GM12878 (cell line): Measurements from ENCODE around the gene PPP1R1C. TPM values are rescaled to one million over a fixed set of nuclear protein-coding genes. Genes with fewer than 3 reads are reported as not detected.

ENCODE experiments used
- ATAC-seq: fragments of 200-7000 bp; cut with Tn5 transposase; 3 replicates; pipeline ENCODE4 v1.9.1; 2020; ENCODE audit warnings: mild to moderate bottlenecking, moderate library complexity
- BruUV-seq: library from RNA; stranded (reverse); fragments of 400-500 nt; replicated peaks from 2 replicates; lab custom pipeline; 2021; lab: Mats Ljungman, UMichigan
- CTCF ChIA-PET: fragments of 300-600 bp; sonication (Branson Sonifier 250); formaldehyde crosslinking; extraction: SDS; loops from one replicate; lab custom pipeline; 2021; ENCODE audit warnings: inconsistent platforms; lab: Yijun Ruan, JAX
- POLR2A ChIA-PET: fragments of 350-600 bp; formaldehyde crosslinking; extraction: SDS; loops from one replicate; lab custom pipeline; 2021; ENCODE audit warnings: inconsistent platforms; lab: Charles Lee
- RAD21 ChIA-PET: fragments of 300-600 bp; sonication (Branson Sonifier 250); formaldehyde crosslinking; loops from one replicate; lab custom pipeline; 2023; ENCODE audit warnings: antibody characterized with exemption; ENCODE audit not compliant: unreplicated experiment; lab: Charles Lee
- SMC1A ChIA-PET: fragments of 300-600 bp; sonication (Branson Sonifier 250); formaldehyde crosslinking; loops from one replicate; lab custom pipeline; 2023; ENCODE audit not compliant: unreplicated experiment, uncharacterized antibody; lab: Charles Lee
- DNase-seq: peaks from one replicate; pipeline ENCODE4 v3.0.0-alpha.2; 2011; ENCODE audit warnings: low read depth, low spot score
- FAIRE-seq: peaks from 3 replicates; lab custom pipeline; 2011; peaks lifted over from hg19 to GRCh38; lab: Jason Lieb, UNC
- H2AFZ ChIP-seq: 2 replicates; pipeline ENCODE4 v1.6.0; 2011; ENCODE audit warnings: low read depth, low read length, control low read depth; ENCODE audit not compliant: control insufficient read depth
- H3K27ac ChIP-seq: 2 replicates; pipeline ENCODE4 v1.5.1; 2011; ENCODE audit warnings: control low read depth; ENCODE audit not compliant: control insufficient read depth, insufficient read depth
- H3K27me3 ChIP-seq, 2 experiments: replicated peaks in 1 of 2; 2 replicates each; pipeline versions ENCODE4 v1.6.0 to v1.6.1; 2011; ENCODE audit warnings: low read length in 1 of 2; ENCODE audit not compliant: control insufficient read depth in 2 of 2, insufficient read depth in 2 of 2
- H3K36me3 ChIP-seq, 2 experiments: 2 replicates each; pipeline ENCODE4 v1.5.1; 2011; ENCODE audit warnings: low read length in 1 of 2; ENCODE audit not compliant: control insufficient read depth in 2 of 2, insufficient read depth in 2 of 2
- H3K4me1 ChIP-seq: 2 replicates; pipeline ENCODE4 v1.6.1; 2011; ENCODE audit warnings: mild to moderate bottlenecking, low read length, moderate library complexity, mixed read lengths; ENCODE audit not compliant: control insufficient read depth, insufficient read depth
- H3K4me2 ChIP-seq: 2 replicates; pipeline ENCODE4 v1.6.0; 2011; ENCODE audit warnings: control low read depth; ENCODE audit not compliant: control insufficient read depth, insufficient read depth
- H3K4me3 ChIP-seq: fragments of 200-600 bp; sonication (generic); 2 replicates; pipeline ENCODE4 v1.5.1; 2016
- H3K79me2 ChIP-seq: 2 replicates; pipeline ENCODE4 v1.6.0; 2011; ENCODE audit warnings: low read length; ENCODE audit not compliant: control insufficient read depth, insufficient read depth
- H3K9ac ChIP-seq: 2 replicates; pipeline ENCODE4 v1.8.0; 2011; ENCODE audit warnings: low read length, control low read depth, mixed read lengths; ENCODE audit not compliant: control insufficient read depth, insufficient read depth
- H3K9me3 ChIP-seq: replicated peaks from 3 replicates; pipeline ENCODE4 v1.5.1; 2011; ENCODE audit warnings: mild to moderate bottlenecking, low read length; ENCODE audit not compliant: control insufficient read depth, insufficient read depth
- H4K20me1 ChIP-seq: 2 replicates; pipeline ENCODE4 v1.6.0; 2011; ENCODE audit not compliant: control insufficient read depth, insufficient read depth
- BHLHE40 ChIP-seq, 2 experiments: fragments of 450-650 bp in 1 of 2; IDR thresholded peaks; 2 replicates each; pipeline ENCODE4 v1.6.1; 2011 to 2017; ENCODE audit warnings: low read depth in 2 of 2, borderline replicate concordance in 1 of 2, improper control_type of control experiment in 1 of 2, low read length in 1 of 2, mild to moderate bottlenecking in 1 of 2
- CREB1 ChIP-seq: IDR thresholded peaks from 2 replicates; pipeline ENCODE4 v1.6.1; 2012; ENCODE audit warnings: low read depth, mild to moderate bottlenecking, inconsistent platforms
- FOS ChIP-seq: IDR thresholded peaks from 3 replicates; pipeline ENCODE4 v1.6.1; 2011; ENCODE audit warnings: borderline replicate concordance; ENCODE audit not compliant: insufficient read length; ENCODE audit errors: extremely low read depth
- IRF3 ChIP-seq: fragments of 450-650 bp; IDR thresholded peaks from 2 replicates; pipeline ENCODE4 v1.6.1; 2014; ENCODE audit warnings: mild to moderate bottlenecking
- JUNB ChIP-seq: IDR thresholded peaks from 2 replicates; pipeline ENCODE4 v1.6.1; 2016; ENCODE audit warnings: antibody characterized with exemption, mild to moderate bottlenecking
- KAT2A ChIP-seq: conservative IDR thresholded peaks from 2 replicates; pipeline ENCODE4 v1.6.1; 2011; ENCODE audit warnings: low read depth, low read length; ENCODE audit not compliant: control insufficient read depth
- POLR2A ChIP-seq: IDR thresholded peaks from 2 replicates; pipeline ENCODE4 v1.6.1; 2011; ENCODE audit warnings: low read depth, mild to moderate bottlenecking, low read length
- RB1 ChIP-seq: fragments of 450-650 bp; formaldehyde crosslinking; IDR thresholded peaks from 2 replicates; pipeline ENCODE4 v1.6.1; 2017; ENCODE audit warnings: mild to moderate bottlenecking, borderline replicate concordance
- RELA ChIP-seq: fragments of 450-650 bp; IDR thresholded peaks from 2 replicates; pipeline ENCODE4 v1.8.0; 2014; ENCODE audit warnings: borderline replicate concordance; ENCODE audit not compliant: partially characterized antibody
- RUNX3 ChIP-seq: IDR thresholded peaks from 2 replicates; pipeline ENCODE4 v1.6.1; 2012; ENCODE audit warnings: low read length, inconsistent platforms
- SIN3A ChIP-seq: IDR thresholded peaks from 2 replicates; pipeline ENCODE4 v1.6.1; 2012; ENCODE audit warnings: low read depth, low read length, improper control_type of control experiment
- SMC3 ChIP-seq: IDR thresholded peaks from 2 replicates; pipeline ENCODE4 v1.6.1; 2011; ENCODE audit warnings: low read length, improper control_type of control experiment, borderline replicate concordance
- STAT3 ChIP-seq: IDR thresholded peaks from 2 replicates; pipeline ENCODE4 v1.6.1; 2011; ENCODE audit warnings: low read depth, low read length, improper control_type of control experiment
- USF2 ChIP-seq: IDR thresholded peaks from 2 replicates; pipeline ENCODE4 v1.6.1; 2011; ENCODE audit warnings: low read depth, low read length, improper control_type of control experiment, borderline replicate concordance
- YBX1 ChIP-seq: fragments of 450-650 bp; IDR thresholded peaks from 2 replicates; pipeline ENCODE4 v1.6.1; 2016; ENCODE audit warnings: antibody characterized with exemption
- in situ Hi-C: fragments of 300-500 bp; cut with MboI; formaldehyde crosslinking; loops from 9 replicates; pipeline ENCODE4 v1.14.3; 2018; ENCODE audit warnings: mixed read lengths
- intact Hi-C: fragments of 100-400 bp; cut with micrococcal nuclease; formaldehyde crosslinking; loops from one replicate; pipeline ENCODE4 v1.14.2; 2022; ENCODE audit not compliant: unreplicated experiment
- polyA plus RNA-seq, 11 experiments: library from polyadenylated mRNA; depleted of rRNA in 4 of 11; unstranded in 6 of 11; stranded (reverse) in 5 of 11; fragments of >200 nt; fragmentation: Nextera tagmentation in 4 of 11; fragmentation: Illumina TruSeq in 1 of 11; extraction: Ambion mirVana in 4 of 11; extraction: Trizol in 1 of 11; gene quantifications; 1 replicate in 1 of 11; 2 replicates in 10 of 11; pipeline versions ENCODE4 v1.2.1 to v1.2.3, GENCODE V29; 2011 to 2016; ENCODE audit warnings: inconsistent platforms in 2 of 11, missing spikeins in 2 of 11, low read depth in 1 of 11
- total RNA-seq, 4 experiments: library from RNA; depleted of rRNA in 3 of 4; stranded (reverse); fragments of >200 nt in 3 of 4; fragmentation: Illumina TruSeq in 1 of 4; extraction: Trizol in 1 of 4; gene quantifications; 2 replicates each; pipeline versions ENCODE4 v1.2.1 to v1.2.3, GENCODE V29; 2013 to 2021
- TF ChIP-seq, protein P1 (sequence below): fragments of 150-350 bp; IDR thresholded peaks from 2 replicates; pipeline ENCODE4 v1.6.1; 2016; ENCODE audit warnings: low read depth, low read length

PPP1R1C gene
- total and polyA plus RNA-seq, 10 of the 15 experiments (the other 5 are each of a cell fraction or from before 2014, with no cell fraction given) = 0.11 TPM; not detected in 9

DNA sequence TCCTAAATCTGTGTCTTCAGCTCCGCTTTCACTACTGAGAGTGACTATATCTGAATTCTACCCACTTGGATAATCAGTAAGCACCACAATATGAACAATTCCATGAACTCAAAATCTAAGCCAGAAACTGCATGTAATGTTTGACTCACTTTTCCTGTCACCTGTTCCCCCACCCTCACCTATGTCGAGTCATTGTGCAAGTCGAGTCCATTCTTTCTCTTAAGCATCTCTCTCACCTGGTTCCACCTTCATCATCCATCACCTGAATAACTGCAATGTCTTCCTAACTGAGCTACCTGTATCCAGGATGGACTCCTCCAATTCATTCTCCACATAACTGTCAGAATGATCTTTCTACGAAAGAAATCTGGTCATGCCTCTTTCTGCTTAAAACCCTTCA is 58.2 kb downstream of the PPP1R1C start (continued):
- TF ChIP-seq, protein P1, sequence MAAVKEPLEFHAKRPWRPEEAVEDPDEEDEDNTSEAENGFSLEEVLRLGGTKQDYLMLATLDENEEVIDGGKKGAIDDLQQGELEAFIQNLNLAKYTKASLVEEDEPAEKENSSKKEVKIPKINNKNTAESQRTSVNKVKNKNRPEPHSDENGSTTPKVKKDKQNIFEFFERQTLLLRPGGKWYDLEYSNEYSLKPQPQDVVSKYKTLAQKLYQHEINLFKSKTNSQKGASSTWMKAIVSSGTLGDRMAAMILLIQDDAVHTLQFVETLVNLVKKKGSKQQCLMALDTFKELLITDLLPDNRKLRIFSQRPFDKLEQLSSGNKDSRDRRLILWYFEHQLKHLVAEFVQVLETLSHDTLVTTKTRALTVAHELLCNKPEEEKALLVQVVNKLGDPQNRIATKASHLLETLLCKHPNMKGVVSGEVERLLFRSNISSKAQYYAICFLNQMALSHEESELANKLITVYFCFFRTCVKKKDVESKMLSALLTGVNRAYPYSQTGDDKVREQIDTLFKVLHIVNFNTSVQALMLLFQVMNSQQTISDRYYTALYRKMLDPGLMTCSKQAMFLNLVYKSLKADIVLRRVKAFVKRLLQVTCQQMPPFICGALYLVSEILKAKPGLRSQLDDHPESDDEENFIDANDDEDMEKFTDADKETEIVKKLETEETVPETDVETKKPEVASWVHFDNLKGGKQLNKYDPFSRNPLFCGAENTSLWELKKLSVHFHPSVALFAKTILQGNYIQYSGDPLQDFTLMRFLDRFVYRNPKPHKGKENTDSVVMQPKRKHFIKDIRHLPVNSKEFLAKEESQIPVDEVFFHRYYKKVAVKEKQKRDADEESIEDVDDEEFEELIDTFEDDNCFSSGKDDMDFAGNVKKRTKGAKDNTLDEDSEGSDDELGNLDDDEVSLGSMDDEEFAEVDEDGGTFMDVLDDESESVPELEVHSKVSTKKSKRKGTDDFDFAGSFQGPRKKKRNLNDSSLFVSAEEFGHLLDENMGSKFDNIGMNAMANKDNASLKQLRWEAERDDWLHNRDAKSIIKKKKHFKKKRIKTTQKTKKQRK = no peak
- no peak for TF ChIP-seq RUNX3
- TF ChIP-seq USF2 = no peak
- TF ChIP-seq BHLHE40 (IDR thresholded peaks at IDR 0.05; ENCODE audit: borderline replicate concordance in 1 of 2, low read depth in 2 of 2, low read length in 1 of 2) = no peak
- no peak for TF ChIP-seq CREB1
- TF ChIP-seq POLR2A = no peak
- TF ChIP-seq JUNB = no peak
- no peak for TF ChIP-seq FOS
- TF ChIP-seq, all 136 proteins: peak for 0

DNA sequence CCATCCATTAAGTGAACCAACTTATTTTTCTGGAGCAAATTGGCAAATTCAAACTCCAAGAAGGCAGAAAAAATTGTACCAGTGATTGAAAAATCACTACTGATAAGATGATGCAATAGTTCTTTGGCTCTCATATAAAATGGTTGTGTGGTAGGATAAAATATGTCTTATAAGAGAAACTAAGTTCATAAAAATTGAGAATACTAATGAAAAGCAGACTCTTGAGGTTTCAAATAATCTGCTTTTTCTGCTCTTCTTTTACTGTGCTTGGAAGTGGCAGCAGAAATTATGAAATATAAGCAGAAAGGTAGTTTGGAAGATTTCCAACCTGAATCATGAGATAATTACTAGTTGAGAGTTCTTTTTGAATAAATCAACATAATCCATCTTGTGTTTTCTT is 61.9 kb downstream of the PPP1R1C start:
- no peaks in the 10 kb centered on the region for H3K79me2 ChIP-seq
- no peaks in the 10 kb centered on the region for H3K4me1 ChIP-seq
- H3K9ac ChIP-seq = no peak overlapping the region
- H3K36me3 ChIP-seq = no peaks in the 10 kb centered on the region
- H4K20me1 ChIP-seq = no peaks in the 10 kb centered on the region
- BruUV-seq = no TSS peak
- intact Hi-C loops (no loop called here), in situ Hi-C loops (no loop called here)
- H3K4me3 ChIP-seq = no peak overlapping the region
- FAIRE-seq (no peak), DNase-seq (no peak), ATAC-seq (no peak)
- H3K27ac ChIP-seq = no peak overlapping the region
- H2AFZ ChIP-seq = no peak overlapping the region
- ChIA-PET SMC1A (no interaction called here), CTCF (interaction anchor here (1.8 kb wide), 1 partner anchor 30 kb away, joined by 5 read pairs; no protein-coding TSS in a partner anchor), POLR2A (no interaction called here), RAD21 (no interaction called here)
- no peak overlapping the region for H3K4me2 ChIP-seq
- H3K27me3 ChIP-seq = no peaks in the 10 kb centered on the region
- H3K9me3 ChIP-seq = no peaks in the 10 kb centered on the region
- TF ChIP-seq STAT3 (no peak), SMC3 (no peak), SIN3A (no peak), RB1 (no peak), IRF3 (no peak), KAT2A (no peak), CREB1 (no peak), BHLHE40 (IDR thresholded peaks at IDR 0.05; ENCODE audit: borderline replicate concordance in 1 of 2, low read depth in 2 of 2, low read length in 1 of 2) (no peak), YBX1 (no peak), RELA (no peak)
- TF ChIP-seq, protein P1 = no peak
